Ammon's horn (tissue), 1 donor: Measurements from ENCODE around the gene ZC3H13.

ENCODE experiments used
- DNase-seq: peaks from one replicate; pipeline ENCODE4 v3.0.0-alpha.2; 2016; ENCODE audit warnings: low spot score

ZC3H13 gene

DNA sequence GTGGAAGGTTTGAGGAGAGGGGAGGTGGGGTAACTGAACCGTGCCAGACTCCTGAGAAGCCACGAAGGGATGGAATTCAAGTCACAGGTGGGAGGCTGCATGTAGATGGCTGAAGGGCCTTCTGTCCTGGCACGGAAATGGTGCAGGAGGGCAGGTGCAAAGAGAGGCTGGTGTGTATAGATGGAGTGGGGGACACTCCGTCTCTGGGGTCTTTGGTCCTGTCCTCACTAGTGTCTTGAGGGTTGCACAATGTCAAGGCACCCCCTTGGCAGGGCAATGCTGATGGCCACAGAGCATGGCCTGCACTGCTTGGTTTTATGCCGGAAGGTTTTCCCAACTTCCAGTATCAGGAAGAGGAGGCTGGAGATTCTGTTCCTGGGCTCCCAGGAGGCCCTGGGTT is 118.3 kb downstream of the ZC3H13 start:
- DNase-seq: no peak

DNA sequence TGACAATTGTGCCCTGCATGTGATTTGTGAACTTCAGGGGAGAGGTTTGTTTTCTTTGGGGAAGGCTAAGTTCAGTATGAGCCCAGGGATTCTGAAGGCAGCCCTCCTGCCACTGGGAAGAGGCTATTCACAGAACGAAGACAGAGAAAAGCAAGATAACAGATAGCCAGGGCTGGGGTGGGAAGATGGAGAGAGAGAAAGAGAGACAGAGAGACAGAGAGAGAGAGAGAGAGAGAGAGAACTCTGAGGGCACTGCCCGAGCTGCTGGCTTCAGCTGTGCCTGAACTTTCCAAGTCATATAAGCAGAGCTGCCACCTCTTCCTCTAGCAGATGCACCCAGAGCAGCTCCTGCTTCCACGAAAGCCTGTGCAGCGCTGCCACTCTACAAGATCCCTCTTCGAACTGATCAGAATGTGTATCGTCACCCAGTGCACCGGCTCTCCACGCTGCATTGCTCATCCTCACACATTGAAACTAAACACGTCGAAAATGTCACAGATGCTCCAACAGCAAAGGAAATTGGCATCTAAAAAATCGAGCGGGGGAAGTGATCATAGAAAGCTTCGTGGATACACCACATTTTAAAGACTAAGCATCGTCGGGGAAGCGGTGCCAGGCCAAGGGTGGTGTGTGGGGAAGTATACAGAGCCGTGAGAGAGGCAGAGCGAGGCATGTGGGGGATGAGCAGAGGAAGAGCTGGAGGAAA is 119.2 kb downstream of the ZC3H13 start:
- DNase-seq: peak; percentile 72

DNA sequence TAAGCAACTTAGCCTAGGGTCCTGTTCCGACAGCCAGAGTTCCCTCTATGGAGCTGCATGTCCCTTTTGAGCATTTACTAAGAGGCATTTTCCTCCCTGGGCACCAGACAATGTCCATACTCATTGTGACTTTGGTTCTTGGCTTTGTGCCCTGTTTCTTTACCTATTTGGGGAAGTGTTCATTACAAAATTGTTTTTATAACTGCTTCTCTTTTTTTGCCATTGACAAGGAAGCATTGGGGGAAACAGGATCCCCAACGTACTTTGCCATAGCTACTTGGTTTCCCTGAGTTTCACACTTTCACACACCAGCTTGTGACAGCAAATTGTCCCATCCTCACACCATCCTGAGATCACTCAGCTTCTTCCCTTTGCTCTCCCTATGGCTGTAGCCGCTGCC is 119.9 kb downstream of the ZC3H13 start:
- DNase-seq: peak; percentile 35

DNA sequence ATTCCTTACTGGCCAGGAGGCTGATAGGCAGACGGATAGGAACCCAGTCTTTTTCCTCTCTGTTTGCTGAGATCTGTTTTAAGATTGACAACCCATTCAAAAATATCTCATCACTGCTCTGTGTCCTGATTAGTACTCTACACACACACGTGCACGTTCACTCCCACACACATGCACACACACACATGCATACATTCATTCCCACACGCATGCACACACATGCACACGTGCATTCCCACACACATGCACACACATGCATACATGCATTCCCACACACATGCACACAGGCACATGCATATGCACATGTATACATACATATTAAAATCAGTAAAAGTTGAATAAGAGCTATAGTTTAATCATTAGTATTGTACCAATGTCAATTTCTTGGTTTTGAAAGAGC is 120.4 kb downstream of the ZC3H13 start:
- DNase-seq: no peak

DNA sequence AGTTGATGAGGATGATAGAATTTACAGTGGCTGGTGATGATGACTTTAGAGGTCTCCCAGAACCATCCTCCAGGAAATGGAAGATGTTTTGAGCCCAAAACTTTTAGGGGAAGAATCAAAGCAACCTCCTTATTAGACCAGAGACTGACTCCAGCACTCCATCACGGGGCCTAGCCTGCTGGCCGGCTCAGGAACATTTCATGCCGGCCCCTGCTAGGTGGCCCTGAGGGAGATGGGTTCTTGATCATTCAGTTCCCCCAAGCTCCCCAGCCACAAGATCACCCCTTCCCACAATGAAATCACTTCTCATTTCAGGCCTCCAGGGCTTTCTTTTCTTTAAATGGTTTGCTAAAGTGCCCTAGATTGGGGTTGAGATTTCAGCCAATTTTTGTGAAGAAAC is 121.3 kb downstream of the ZC3H13 start:
- no peak for DNase-seq

DNA sequence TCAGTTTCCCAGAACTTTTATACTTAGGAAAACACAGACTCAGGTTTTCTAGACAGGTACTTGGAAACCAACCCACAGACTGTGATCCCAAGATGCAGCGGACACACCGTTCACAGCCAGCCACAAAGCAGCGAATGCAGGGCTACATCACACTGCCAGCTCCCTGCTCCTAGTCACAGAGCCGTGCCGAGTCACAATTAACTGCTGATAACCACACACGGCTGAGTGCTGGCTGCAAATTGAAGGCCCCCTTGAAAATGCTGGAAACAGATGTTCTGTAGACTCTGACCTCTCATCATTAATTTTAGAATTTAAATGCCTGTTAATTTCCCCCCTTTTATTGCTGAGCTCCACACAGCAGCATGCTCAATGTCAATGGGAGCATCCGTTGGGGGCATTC is 122.4 kb downstream of the ZC3H13 start:
- DNase-seq: no peak

DNA sequence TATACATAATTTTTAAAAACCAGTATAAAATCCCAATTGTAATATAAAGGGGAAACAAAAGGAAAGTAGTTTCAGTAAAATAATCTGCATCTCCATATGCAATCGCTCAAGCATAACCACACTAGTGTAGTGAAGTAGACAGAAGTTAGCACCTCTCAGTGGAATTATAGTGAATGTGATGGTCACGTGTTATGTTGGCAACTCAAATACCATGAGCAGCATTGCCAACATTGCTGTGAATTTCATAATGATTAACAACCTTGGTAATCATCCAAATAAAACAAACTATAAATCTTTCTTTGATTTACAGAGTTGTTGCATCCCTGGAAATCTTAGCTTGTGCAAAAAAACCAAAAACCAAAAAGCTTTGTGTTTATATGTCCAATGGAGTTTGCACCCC is 123.7 kb downstream of the ZC3H13 start:
- no peak for DNase-seq

DNA sequence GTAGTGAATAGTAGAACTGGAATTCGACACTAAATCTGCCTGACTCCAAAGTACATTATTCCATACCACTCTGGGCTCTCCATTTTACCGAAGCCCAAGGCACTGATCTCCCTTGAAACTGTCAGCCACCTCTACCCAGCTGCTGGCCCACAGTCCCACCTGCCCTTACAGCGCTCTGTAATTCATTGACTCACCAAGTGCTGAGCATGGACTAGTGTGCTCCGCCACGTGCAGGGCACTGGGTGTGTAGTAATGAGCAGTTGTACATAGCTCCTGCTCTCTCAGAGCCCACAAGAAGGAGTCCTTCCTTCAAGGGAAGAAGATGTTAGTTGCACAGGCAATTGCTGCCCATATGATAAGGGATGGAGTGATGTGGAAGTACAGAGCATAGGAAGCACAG is 124.4 kb downstream of the ZC3H13 start:
- DNase-seq: no peak

DNA sequence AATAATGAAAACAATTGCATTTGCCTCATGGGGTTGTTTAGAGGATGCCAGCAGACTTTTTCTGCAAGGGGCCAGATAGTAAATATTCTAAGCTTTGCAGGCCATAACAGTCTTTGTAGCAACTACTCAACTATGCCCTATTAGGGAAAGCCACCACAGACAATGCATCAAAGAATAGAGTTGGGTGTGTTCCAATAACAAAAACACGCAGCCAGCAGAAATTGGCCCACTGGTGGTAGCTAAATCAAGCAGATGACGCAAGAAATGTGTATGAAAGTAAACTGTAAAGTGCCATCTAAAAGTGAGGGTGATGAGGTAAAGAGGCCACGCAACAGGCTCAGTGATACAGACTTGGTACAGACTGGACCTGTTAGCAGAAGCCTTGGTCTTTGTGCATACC is 125.8 kb downstream of the ZC3H13 start:
- no peak for DNase-seq

DNA sequence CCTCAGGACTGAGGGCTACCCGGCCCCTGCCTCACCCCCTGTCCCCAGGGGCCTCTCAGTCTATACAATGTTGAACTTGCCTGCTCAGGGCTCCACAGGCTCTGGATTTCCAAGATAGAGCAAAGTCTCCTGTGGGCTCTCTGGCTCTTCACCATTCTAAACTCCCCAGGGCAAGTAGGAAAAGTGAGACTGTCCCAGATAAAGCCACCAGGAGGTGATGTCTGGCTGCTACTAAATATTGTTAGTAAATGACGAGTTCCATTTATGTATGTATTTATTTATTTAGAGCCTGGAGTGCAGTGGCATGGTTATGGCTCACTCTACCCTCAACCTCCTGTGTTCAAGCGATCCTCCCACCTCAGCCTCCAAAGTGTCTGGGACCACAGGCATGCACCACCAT is 127.4 kb downstream of the ZC3H13 start:
- DNase-seq: no peak

DNA sequence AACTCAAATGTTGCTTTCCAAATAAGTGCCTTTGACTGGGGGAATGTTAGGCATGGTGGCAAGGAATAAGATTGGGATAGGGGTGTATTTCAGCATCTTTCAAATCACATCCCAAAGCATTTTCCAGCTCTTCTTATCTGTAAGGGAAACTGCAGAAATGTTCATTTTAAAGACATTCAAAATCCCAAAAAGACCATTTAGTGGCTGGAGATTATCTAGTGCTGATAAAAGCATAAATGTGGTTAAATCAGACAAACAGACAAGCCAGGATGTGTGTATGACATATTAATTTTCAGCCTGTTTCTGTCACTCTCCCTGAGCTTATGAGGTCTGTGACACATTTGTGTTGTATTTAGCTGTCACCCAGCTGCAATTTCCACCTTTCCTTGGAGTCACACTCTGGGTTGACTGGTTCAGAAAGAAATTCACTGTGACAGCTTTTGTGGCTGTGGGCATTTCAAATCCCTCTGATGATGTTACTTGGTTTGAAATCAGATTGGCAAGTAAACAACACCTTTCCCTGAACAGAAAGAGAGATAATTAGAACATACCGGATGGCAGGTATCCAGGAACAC is 131.3 kb downstream of the ZC3H13 start:
- DNase-seq: no peak

DNA sequence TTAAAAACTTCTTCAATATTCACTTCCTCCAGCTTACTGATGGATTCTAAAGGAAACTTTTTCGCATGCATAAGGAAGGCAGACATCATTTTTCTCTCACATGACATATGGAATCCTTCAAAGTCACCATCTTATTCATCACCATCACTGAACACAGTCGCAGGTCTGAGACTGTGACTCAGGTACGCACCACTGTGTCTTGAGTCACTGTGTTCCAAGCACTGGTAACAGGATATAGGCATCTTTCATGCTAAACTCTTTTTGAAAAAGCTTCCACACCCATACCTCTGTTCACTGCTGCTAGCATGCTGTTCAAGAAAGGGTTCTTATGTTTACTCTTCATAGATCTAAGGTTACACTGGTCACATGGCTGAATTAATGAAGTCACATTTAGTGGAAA is 133.9 kb downstream of the ZC3H13 start:
- no peak for DNase-seq

DNA sequence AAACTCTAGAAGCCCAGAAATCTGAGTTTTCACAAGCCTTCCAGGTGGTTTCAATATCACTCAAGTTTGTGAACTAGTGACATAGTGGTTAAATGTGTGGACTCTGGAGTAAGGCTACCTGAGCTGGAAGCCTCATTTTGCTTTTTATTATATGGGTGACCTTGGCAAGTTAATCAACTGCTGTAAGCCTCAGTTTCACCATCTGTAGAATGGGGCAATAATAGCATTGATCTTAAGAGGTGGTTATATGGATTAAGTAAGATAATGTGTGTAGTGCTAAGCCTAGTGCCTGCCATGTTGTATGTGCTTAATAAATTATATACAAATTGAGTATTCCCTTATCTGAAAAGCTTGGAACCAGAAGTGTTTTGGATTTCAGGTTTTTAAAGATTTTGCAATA is 135.5 kb downstream of the ZC3H13 start:
- no peak for DNase-seq

DNA sequence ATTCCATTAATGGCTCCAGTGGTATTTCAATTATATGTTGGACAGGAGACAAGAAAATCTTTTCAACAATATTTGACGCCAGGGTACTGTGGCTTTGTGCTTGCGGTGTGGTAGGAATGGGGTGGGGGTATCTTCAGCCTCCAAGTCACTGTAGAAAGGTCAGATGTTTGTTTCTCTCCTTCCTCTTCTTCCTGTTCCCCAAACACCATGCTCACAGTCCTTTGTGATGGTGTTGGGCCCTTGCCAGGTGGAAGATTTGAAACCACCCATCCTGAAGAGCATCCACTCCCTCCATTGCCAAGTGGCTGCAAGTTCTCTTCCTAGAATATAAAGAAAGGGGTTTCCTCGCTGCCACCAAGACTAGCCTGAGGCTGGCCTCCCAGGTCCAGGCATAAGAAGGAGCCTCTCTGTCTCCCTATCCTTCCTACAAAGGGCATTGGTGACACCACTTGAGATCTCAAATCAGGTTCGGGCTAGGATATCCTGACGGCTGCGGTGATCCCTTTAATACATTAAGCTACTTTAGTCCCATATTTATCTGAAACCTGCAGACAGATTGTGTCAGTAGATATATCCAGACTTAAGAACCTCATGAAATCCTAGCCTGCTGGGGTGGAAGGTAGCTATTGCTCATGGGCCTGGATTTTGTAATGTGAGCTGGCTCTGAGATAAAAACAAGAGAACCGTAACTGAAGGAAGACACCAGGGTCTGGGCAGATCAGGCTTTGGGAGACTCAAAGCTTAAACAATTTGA is 136.7 kb downstream of the ZC3H13 start:
- no peak for DNase-seq

DNA sequence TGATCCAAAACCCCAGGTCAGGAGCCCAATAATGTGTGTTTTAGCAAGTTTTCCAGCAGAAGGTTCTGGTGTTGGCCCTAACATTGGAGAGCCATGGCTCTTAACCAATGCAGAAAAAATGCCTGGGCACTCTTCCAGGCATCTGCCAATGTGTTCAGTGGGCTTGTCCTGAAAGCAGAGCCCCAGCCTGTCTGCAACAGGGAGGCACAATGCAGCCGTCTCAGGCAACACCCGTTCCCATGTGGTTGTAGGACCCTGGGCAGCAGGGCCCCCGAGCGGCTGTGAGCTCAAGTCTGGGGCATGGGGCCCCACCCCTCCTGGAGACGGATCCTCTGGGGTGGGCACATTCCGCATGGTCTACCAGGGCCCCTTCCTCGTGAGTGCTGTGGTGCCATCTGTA is 142.9 kb downstream of the ZC3H13 start:
- no peak for DNase-seq

DNA sequence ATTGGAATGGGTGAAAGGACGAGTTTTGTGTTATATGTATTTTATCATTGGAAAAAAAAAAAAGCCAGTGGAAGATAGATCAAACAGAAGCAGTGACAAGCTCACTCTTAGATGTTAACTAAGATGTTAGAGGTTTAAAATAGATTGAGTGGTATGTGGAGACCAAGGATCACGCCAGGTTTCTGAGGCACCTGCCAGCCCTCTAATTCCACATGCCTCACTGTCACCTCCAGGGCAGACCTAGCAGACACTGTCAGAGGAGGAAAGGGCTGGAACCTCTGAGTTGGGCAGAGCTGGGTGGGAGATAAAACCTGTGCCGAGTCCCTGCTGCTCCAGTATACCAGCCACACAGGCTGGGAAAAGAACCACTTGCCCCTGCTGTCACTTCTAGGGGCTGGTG is 143.5 kb downstream of the ZC3H13 start:
- DNase-seq: no peak

DNA sequence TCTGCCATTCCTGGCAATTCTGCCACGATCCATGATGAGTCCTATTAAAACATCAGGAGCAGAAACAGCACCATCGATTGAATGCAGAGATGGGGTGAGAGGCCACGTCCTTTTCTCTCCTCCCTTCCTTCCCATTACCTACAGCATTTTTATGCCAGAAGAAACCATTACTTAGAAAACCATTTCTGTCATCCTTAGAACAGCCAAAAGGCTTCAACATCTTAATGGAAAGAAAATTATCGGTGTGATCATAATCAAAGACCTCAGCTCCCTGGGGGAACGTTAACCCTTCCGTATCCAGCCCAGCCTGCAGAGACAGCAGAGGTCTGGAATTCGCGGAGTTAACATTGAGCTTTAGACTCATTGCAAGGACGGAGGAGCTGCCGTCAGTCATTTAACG is 145.0 kb downstream of the ZC3H13 start:
- no peak for DNase-seq
